Measurements from ENCODE around the gene SEC14L5.

Gene SEC14L5

GRCh38 chr16:4931381-4931780 is 26.7 kb upstream of the SEC14L5 start:
- no peak for DNase-seq (ENCODE audit: low spot score)

- no peak for DNase-seq (ENCODE audit: low spot score)
Observed at GRCh38 chr16:4933433-4933832, 24.7 kb upstream of the SEC14L5 start.

GRCh38 chr16:4933871-4934395 is 24.2 kb upstream of the SEC14L5 start:
- DNase-seq (ENCODE audit: low spot score): no peak

- no peak for DNase-seq (ENCODE audit: low spot score)
Observed at GRCh38 chr16:4934591-4934990, 23.5 kb upstream of the SEC14L5 start.

- DNase-seq (ENCODE audit: low spot score): no peak
Observed at GRCh38 chr16:4935241-4935855, 22.8 kb upstream of the SEC14L5 start.

GRCh38 chr16:4936181-4936990 is 21.7 kb upstream of the SEC14L5 start:
- DNase-seq (ENCODE audit: low spot score): no peak

GRCh38 chr16:4936991-4937781 is 20.9 kb upstream of the SEC14L5 start, which contains the start of gene PPL:
TSS of gene PPL (minus strand) at chr16:4937148. CDS start at chr16:4937045, 103 bp downstream.
- DNase-seq (ENCODE audit: low spot score): no peak

GRCh38 chr16:4937782-4938682 is 20.1 kb upstream of the SEC14L5 start:
- DNase-seq (ENCODE audit: low spot score): no peak

- no peak for DNase-seq (ENCODE audit: low spot score)
Observed at GRCh38 chr16:4938683-4939030, 19.5 kb upstream of the SEC14L5 start.

- no peak for DNase-seq (ENCODE audit: low spot score)
Observed at GRCh38 chr16:4940719-4941118, 17.4 kb upstream of the SEC14L5 start.

GRCh38 chr16:4942481-4942880 is 15.6 kb upstream of the SEC14L5 start:
- DNase-seq (ENCODE audit: low spot score): no peak

- no peak for DNase-seq (ENCODE audit: low spot score)
Observed at GRCh38 chr16:4944333-4945281, 13.5 kb upstream of the SEC14L5 start.

- DNase-seq (ENCODE audit: low spot score): no peak
Observed at GRCh38 chr16:4945560-4946502, 12.3 kb upstream of the SEC14L5 start.

- DNase-seq (ENCODE audit: low spot score): no peak
Observed at GRCh38 chr16:4946917-4947316, 11.2 kb upstream of the SEC14L5 start.

- DNase-seq (ENCODE audit: low spot score): no peak
Observed at GRCh38 chr16:4947722-4948503, 10.2 kb upstream of the SEC14L5 start.

GRCh38 chr16:4948903-4949766 is 9.0 kb upstream of the SEC14L5 start:
- DNase-seq (ENCODE audit: low spot score): no peak

- no peak for DNase-seq (ENCODE audit: low spot score)
Observed at GRCh38 chr16:4949986-4950385, 8.1 kb upstream of the SEC14L5 start.
